ENCODE results near the gene PIAS4. TPM values are rescaled to one million over a fixed set of nuclear protein-coding genes. Genes with fewer than 3 reads are reported as not detected.

The PIAS4 gene
- total and polyA plus RNA-seq, 10 of the 15 experiments (the other 5 are each of a cell fraction or from before 2014, with no cell fraction given) = 0.13 to 25.1 (median 11.3) TPM

GRCh38 chr19:4016903-4017638 is 9.5 kb downstream of the PIAS4 start (continued):
- TF ChIP-seq E4F1 (IDR thresholded peaks at IDR 0.05; ENCODE audit: borderline replicate concordance, partially characterized antibody) = no peak

- CTCF ChIA-PET = no interaction called here
- Histone ChIP-seq H3K27ac (ENCODE audit: control insufficient read depth, insufficient read depth) (no peak overlapping the region), H3K4me2 (ENCODE audit: control insufficient read depth, insufficient read depth) (no peak overlapping the region), H2AFZ (ENCODE audit: control insufficient read depth, low read depth, low read length) (no peak overlapping the region), H3K79me2 (ENCODE audit: control insufficient read depth, insufficient read depth, low read length) (peaks cover 1% of the 10 kb centered on the region; the same call in 1 of the 2 replicates), H3K36me3 (ENCODE audit: control insufficient read depth in 2 of 2, insufficient read depth in 2 of 2, low read length in 1 of 2) (peaks cover 3 to 12% of the 10 kb centered on the region in 2 experiments; a peak in 3 of 4 replicates), H4K20me1 (ENCODE audit: control insufficient read depth, insufficient read depth) (no peaks in the 10 kb centered on the region), H3K9ac (ENCODE audit: control insufficient read depth, insufficient read depth, low read length) (no peak overlapping the region), H3K4me1 (ENCODE audit: control insufficient read depth, insufficient read depth, low read length) (no peaks in the 10 kb centered on the region), H3K9me3 (replicated peaks; ENCODE audit: control insufficient read depth, insufficient read depth, low read length) (no peaks in the 10 kb centered on the region), H3K27me3 (replicated peaks in 1 of 2; ENCODE audit: control insufficient read depth in 2 of 2, insufficient read depth in 2 of 2, low read length in 1 of 2) (no peaks in the 10 kb centered on the region), H3K4me3 (no peak overlapping the region)
- SMC1A ChIA-PET (ENCODE audit: uncharacterized antibody, unreplicated experiment) = no interaction called here
- TF ChIP-seq RELB (IDR thresholded peaks at IDR 0.05; ENCODE audit: low read depth) = no peak
- ATAC-seq = no peak
- RAD21 ChIA-PET (ENCODE audit: unreplicated experiment) = no interaction called here
- POLR2A ChIA-PET = no interaction called here
- in situ Hi-C loops (cut with MboI) (no loop called here), intact Hi-C loops (cut with micrococcal nuclease; ENCODE audit: unreplicated experiment) (no loop called here)
- 90% methylated on average over 22 of the region's 22 CpGs for WGBS (ENCODE audit: insufficient coverage, insufficient replicate concordance, low lambda C conversion rate, missing lambda C conversion rate)
- DNase-seq (ENCODE audit: low read depth, low spot score) = no peak
- FAIRE-seq = no peak
- BruUV-seq (replicated peaks) = no TSS peak
These were observed 10.6 kb downstream of the PIAS4 start for GRCh38 chr19:4018140-4018613.
